Measurements from ENCODE around the gene COL9A2. TPM values are rescaled to one million over a fixed set of nuclear protein-coding genes. Genes with fewer than 3 reads are reported as not detected.
A peak's percentile ranks its signal among the peaks of the same experiment; 100 is the strongest.

COL9A2 gene
- polyA plus RNA-seq, 5 donors = 17.6 to 34.6 (median 21.9) TPM

GRCh38 chr1:40318970-40319621 is 2.0 kb upstream of the COL9A2 start:
- DNase-seq = no peak

GRCh38 chr1:40318476-40318875 is 1.4 kb upstream of the COL9A2 start:
- no peak for DNase-seq

- no peak for DNase-seq
Observed at GRCh38 chr1:40317394-40318074, 448 bp upstream of the COL9A2 start.

- peak in 1 of 2 donors; percentile 29 for DNase-seq
Observed at GRCh38 chr1:40315795-40316594, 1.1 kb downstream of the COL9A2 start.

- DNase-seq = peak; percentile 86 to 91
Observed at GRCh38 chr1:40315239-40315794, 1.8 kb downstream of the COL9A2 start.

GRCh38 chr1:40314721-40315238 is 2.3 kb downstream of the COL9A2 start:
- no peak for DNase-seq

GRCh38 chr1:40313958-40314720 is 2.9 kb downstream of the COL9A2 start:
- DNase-seq = no peak

GRCh38 chr1:40313329-40313957 is 3.6 kb downstream of the COL9A2 start:
- DNase-seq = no peak

- DNase-seq = no peak
Observed at GRCh38 chr1:40312238-40313205, 4.6 kb downstream of the COL9A2 start.

- no peak for DNase-seq
Observed at GRCh38 chr1:40311692-40312091, 5.4 kb downstream of the COL9A2 start.

- no peak for DNase-seq
Observed at GRCh38 chr1:40310983-40311642, 6.0 kb downstream of the COL9A2 start.

- no peak for DNase-seq
Observed at GRCh38 chr1:40310129-40310461, 7.0 kb downstream of the COL9A2 start.

GRCh38 chr1:40309374-40310128 is 7.5 kb downstream of the COL9A2 start:
- peak; percentile 28 to 40 for DNase-seq

- peak; percentile 32 to 48 for DNase-seq
Observed at GRCh38 chr1:40308036-40308727, 8.9 kb downstream of the COL9A2 start.

- DNase-seq = no peak
Observed at GRCh38 chr1:40307186-40307585, 9.9 kb downstream of the COL9A2 start.

- DNase-seq = peak; percentile 33 to 42
Observed at GRCh38 chr1:40306296-40306695, 10.8 kb downstream of the COL9A2 start.

- no peak for DNase-seq
Observed at GRCh38 chr1:40305871-40306270, 11.2 kb downstream of the COL9A2 start.

GRCh38 chr1:40305451-40305850 is 11.6 kb downstream of the COL9A2 start:
- no peak for DNase-seq
